ENCODE results near the gene TMEM138.
A peak's percentile ranks its signal among the peaks of the same experiment; 100 is the strongest.

The TMEM138 gene

GRCh38 chr11:61406991-61407728 lies 45.0 kb downstream of the TMEM138 start:
- no peak for ATAC-seq (replicated peaks; ENCODE audit: extremely low read depth, poor library complexity, severe bottlenecking)
- Mint-ChIP-seq H3K27me3 (no peaks in the 10 kb centered on the region), H3K4me3 (no peak overlapping the region), H3K27ac (ENCODE audit: low read depth) (no peak overlapping the region), H3K36me3 (ENCODE audit: insufficient read depth) (peaks cover 72% of the 10 kb centered on the region), H3K9me3 (no peaks in the 10 kb centered on the region), H3K4me1 (no peaks in the 10 kb centered on the region)
- no peak for DNase-seq (ENCODE audit: low spot score in 2 of 2)

DNA sequence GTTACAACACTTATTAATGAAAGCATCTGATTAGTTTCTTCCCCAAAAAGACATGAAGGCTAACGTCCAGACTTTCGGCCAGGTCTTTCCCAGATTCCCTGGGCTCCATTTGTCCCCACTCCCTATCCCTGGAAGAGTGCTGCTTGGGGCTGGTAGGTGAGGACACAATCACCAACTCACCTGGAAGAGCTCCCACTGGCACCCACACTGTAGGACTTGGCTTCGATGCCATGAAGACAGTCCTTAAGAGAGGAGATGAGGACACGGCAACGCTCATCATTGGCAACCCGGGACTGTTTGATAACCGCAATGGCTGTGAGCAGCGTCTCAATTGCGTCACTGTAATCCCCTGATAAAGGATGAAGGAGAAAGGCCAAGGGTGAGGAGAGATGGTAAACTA lies 49.4 kb downstream of the TMEM138 start:
- Mint-ChIP-seq H3K27me3 (no peaks in the 10 kb centered on the region), H3K36me3 (ENCODE audit: insufficient read depth) (peaks cover 83% of the 10 kb centered on the region), H3K27ac (ENCODE audit: low read depth) (no peak overlapping the region), H3K4me3 (no peak overlapping the region), H3K9me3 (no peaks in the 10 kb centered on the region), H3K4me1 (peaks cover 5% of the 10 kb centered on the region)
- DNase-seq (ENCODE audit: low spot score in 2 of 2) (no peak), ATAC-seq (replicated peaks; ENCODE audit: extremely low read depth, poor library complexity, severe bottlenecking) (no peak)

DNA sequence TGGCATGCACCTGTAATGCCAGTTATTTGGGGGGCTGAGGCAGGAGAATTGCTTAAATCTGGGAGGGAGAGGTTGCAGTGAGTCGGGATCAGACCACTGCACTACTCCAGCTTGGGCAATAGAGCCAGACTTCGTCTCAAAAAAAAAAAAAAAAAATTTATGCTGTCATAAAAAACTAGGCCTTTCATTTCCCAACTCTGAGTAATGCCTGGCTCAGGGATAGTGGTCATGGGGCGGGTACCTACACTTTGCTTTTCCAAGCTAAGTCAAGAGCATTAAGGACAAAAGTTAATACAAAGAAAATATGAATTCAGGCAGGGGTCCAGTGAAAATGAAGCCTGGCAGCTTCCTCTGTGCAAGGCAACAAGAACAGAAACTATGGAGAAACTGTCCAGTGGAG lies 51.3 kb downstream of the TMEM138 start:
- Mint-ChIP-seq H3K4me3 (no peak overlapping the region), H3K4me1 (peaks cover 21% of the 10 kb centered on the region), H3K27me3 (no peaks in the 10 kb centered on the region), H3K36me3 (ENCODE audit: insufficient read depth) (peaks cover 83% of the 10 kb centered on the region), H3K27ac (ENCODE audit: low read depth) (no peak overlapping the region), H3K9me3 (no peaks in the 10 kb centered on the region)
- no peak for DNase-seq (ENCODE audit: low spot score in 2 of 2)
- no peak for ATAC-seq (replicated peaks; ENCODE audit: extremely low read depth, poor library complexity, severe bottlenecking)

DNA sequence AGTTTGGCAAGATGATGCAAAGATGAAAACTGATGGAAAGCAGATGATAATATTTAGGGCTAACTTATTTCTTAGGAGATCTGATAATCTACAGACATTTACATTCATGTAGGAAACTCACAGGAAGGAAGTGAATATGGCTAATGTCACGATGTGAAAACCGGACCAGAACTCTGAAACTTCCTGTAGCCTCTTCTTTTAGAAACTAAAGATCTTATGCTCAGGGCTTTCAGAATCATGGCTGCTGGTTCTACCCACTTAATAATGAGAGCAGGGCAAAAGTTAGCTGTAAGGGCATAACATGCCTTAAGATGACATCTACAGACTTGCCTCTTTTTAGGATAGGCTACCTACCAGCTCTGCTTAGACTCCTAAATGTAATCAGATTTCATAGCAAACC lies 52.4 kb downstream of the TMEM138 start:
- no peaks in the 10 kb centered on the region for H3K27me3 Mint-ChIP-seq
- H3K4me1 Mint-ChIP-seq = peaks cover 21% of the 10 kb centered on the region
- H3K9me3 Mint-ChIP-seq = no peaks in the 10 kb centered on the region
- ATAC-seq (replicated peaks; ENCODE audit: extremely low read depth, poor library complexity, severe bottlenecking) (no peak), DNase-seq (ENCODE audit: low spot score in 2 of 2) (no peak)
- peaks cover 85% of the 10 kb centered on the region for H3K36me3 Mint-ChIP-seq (ENCODE audit: insufficient read depth)
- H3K4me3 Mint-ChIP-seq = no peak overlapping the region
- H3K27ac Mint-ChIP-seq (ENCODE audit: low read depth) = no peak overlapping the region

DNA sequence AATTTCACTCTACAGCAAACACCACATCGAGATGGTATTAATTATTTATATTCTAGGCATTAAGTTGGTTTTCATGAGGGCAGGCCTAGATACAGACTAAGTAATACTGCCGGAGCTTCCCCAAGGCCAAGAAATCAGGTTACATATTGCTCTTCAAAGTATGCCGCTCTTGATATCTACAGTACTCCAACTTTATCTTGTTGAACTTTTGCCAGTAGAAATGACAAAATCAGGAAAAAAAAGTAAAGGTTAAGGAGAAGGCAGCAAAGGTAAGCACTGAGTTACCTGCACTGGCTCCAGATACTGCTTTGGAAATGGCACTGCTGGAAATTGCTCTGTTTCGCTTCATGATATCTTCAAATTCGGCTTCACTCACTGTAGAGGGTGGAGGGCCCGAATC lies 53.2 kb downstream of the TMEM138 start:
- no peak for ATAC-seq (replicated peaks; ENCODE audit: extremely low read depth, poor library complexity, severe bottlenecking)
- Mint-ChIP-seq H3K4me1 (peaks cover 25% of the 10 kb centered on the region), H3K27ac (ENCODE audit: low read depth) (peak overlapping the region; percentile 48), H3K36me3 (ENCODE audit: insufficient read depth) (peaks cover 88% of the 10 kb centered on the region), H3K4me3 (no peak overlapping the region), H3K9me3 (no peaks in the 10 kb centered on the region), H3K27me3 (no peaks in the 10 kb centered on the region)
- no peak for DNase-seq (ENCODE audit: low spot score in 2 of 2)

DNA sequence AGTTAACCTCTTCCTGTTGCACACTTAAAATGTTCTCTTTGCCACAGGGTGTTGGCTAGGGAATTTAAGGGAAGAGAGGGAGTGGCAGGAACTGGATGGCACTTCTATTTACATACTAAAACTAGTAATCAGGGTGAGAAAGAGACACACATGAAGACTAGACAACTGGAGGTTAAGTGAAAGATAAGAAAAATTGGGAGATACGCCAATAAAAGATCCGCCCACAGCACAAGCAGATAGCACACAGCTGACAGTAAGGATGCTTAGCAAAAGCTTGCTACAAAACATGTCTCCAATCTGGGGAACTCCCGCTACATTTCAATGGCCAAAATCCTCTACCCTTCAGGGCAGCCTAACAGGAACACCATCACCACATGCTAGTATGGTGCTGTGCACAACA lies 54.8 kb downstream of the TMEM138 start:
- Mint-ChIP-seq H3K4me1 (peaks cover 39% of the 10 kb centered on the region), H3K9me3 (no peaks in the 10 kb centered on the region), H3K27ac (ENCODE audit: low read depth) (no peak overlapping the region)

DNA sequence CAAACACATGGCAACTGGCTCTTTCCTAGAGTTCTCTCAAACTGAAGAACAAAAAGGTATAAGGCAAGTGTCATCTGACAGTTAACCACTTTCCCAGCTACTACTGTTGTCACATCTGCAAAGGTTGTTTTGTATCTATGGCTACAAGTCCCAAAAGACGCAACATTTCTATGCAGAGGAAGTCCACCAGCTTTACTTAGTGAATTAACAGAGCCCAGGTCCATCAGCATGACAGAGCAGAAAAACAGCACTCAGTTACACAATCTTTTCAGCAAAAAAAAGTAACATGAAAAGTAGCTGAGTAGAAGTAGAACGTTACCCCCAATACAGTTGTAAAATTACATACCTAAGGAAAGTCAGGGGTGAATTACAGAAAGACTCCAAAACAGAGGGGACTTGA lies 55.5 kb downstream of the TMEM138 start:
- Mint-ChIP-seq H3K36me3 (ENCODE audit: insufficient read depth) (peaks cover 90% of the 10 kb centered on the region), H3K27ac (ENCODE audit: low read depth) (no peak overlapping the region), H3K4me3 (no peak overlapping the region), H3K27me3 (no peaks in the 10 kb centered on the region), H3K4me1 (peaks cover 39% of the 10 kb centered on the region), H3K9me3 (no peaks in the 10 kb centered on the region)
- ATAC-seq (replicated peaks; ENCODE audit: extremely low read depth, poor library complexity, severe bottlenecking) (no peak), DNase-seq (ENCODE audit: low spot score in 2 of 2) (no peak)

More for the DNA sequence above, 54.8 kb downstream of the TMEM138 start:
- no peak for DNase-seq (ENCODE audit: low spot score in 2 of 2)
- peaks cover 90% of the 10 kb centered on the region for H3K36me3 Mint-ChIP-seq (ENCODE audit: insufficient read depth)
- H3K27me3 Mint-ChIP-seq = no peaks in the 10 kb centered on the region
- no peak for ATAC-seq (replicated peaks; ENCODE audit: extremely low read depth, poor library complexity, severe bottlenecking)
- no peak overlapping the region for H3K4me3 Mint-ChIP-seq

GRCh38 chr11:61418136-61418535 lies 56.0 kb downstream of the TMEM138 start:
- Mint-ChIP-seq H3K36me3 (ENCODE audit: insufficient read depth) (peaks cover 90% of the 10 kb centered on the region), H3K27ac (ENCODE audit: low read depth) (no peak overlapping the region), H3K27me3 (no peaks in the 10 kb centered on the region), H3K4me3 (no peak overlapping the region), H3K4me1 (peaks cover 39% of the 10 kb centered on the region), H3K9me3 (no peaks in the 10 kb centered on the region)
- no peak for DNase-seq (ENCODE audit: low spot score in 2 of 2)
- no peak for ATAC-seq (replicated peaks; ENCODE audit: extremely low read depth, poor library complexity, severe bottlenecking)
